Gastrocnemius medialis (tissue), 4 donors: ENCODE data around the gene UBA1. TPM values are rescaled to one million over a fixed set of nuclear protein-coding genes. Genes with fewer than 3 reads are reported as not detected.

Source experiments
- ATAC-seq, 2 donors: fragments of 150-250 bp; one replicate each; pipeline ENCODE4 v1.9.1; 2016
- DNase-seq, 2 donors: peaks; one replicate each; pipeline ENCODE4 v3.0.0-alpha.2; 2019
- H3K27ac ChIP-seq, 4 donors: fragments of 200-600 bp; sonication (generic); 1 replicate in 1 of 4; 2 replicates in 3 of 4; pipeline ENCODE4 v1.5.1; 2016 to 2018; ENCODE audit warnings: mild to moderate bottlenecking in 2 of 4, moderate library complexity in 1 of 4
- H3K27me3 ChIP-seq, 3 donors: fragments of 200-600 bp; sonication (generic) in 2 of 3; 1 replicate in 1 of 3; 2 replicates in 2 of 3; pipeline versions ENCODE4 v1.5.1 to v1.6.0; 2016 to 2019; ENCODE audit warnings: mild to moderate bottlenecking in 1 of 3, moderate library complexity in 1 of 3
- H3K36me3 ChIP-seq, 2 donors: fragments of 200-600 bp; sonication (generic) in 1 of 2; one replicate each; pipeline ENCODE4 v1.5.1; 2017 to 2018
- H3K4me1 ChIP-seq, 2 donors: fragments of 200-600 bp; sonication (generic) in 1 of 2; one replicate each; pipeline ENCODE4 v1.5.1; 2016 to 2017; ENCODE audit warnings: mild to moderate bottlenecking in 2 of 2
- H3K4me3 ChIP-seq, 4 donors: fragments of 200-600 bp; sonication (generic) in 3 of 4; 1 replicate in 1 of 4; 2 replicates in 3 of 4; pipeline ENCODE4 v1.5.1; 2016 to 2019; ENCODE audit warnings: mild to moderate bottlenecking in 2 of 4
- H3K9me3 ChIP-seq, 3 donors: fragments of 200-600 bp; sonication (generic) in 2 of 3; 1 replicate in 1 of 3; 2 replicates in 2 of 3; pipeline ENCODE4 v1.5.1; 2016 to 2019
- CTCF ChIP-seq, 5 experiments: fragments of 450-650 bp in 3 of 5; fragments of 200-600 bp in 2 of 5; sonication (generic) in 2 of 5; IDR thresholded peaks in 4 of 5; conservative IDR thresholded peaks in 1 of 5; 1 replicate in 4 of 5; 2 replicates in 1 of 5; pipeline ENCODE4 v1.5.1; 2016 to 2019; ENCODE audit warnings: antibody characterized with exemption in 5 of 5, mild to moderate bottlenecking in 3 of 5, moderate library complexity in 3 of 5
- POLR2A ChIP-seq, 2 donors: fragments of 450-650 bp; IDR thresholded peaks; one replicate each; pipeline ENCODE4 v1.6.1; 2017; ENCODE audit warnings: antibody characterized with exemption in 2 of 2, mild to moderate bottlenecking in 2 of 2, moderate library complexity in 2 of 2
- in situ Hi-C, 4 donors: fragments of 200-750 bp; cut with MboI; loops; one replicate each; pipeline versions ENCODE4 v1.15.0 to v1.8.0; 2017; ENCODE audit warnings: low sequenced_read_pairs in 4 of 4
- intact Hi-C: fragments of 100-400 bp; cut with DNase I; formaldehyde crosslinking; loops from one replicate; pipeline ENCODE4 v1.15.1; 2023; ENCODE audit warnings: low total_unique reads
- total RNA-seq, 4 donors: library from RNA; depleted of rRNA; stranded (reverse); fragments of >200 nt; gene quantifications; one replicate each; pipeline versions ENCODE4 v1.1.0 to v1.2.3, GENCODE V29; 2016

UBA1 gene
- total RNA-seq, 4 donors from 2014 or later = 113 to 181 (median 162) TPM

GRCh38 chrX:47204970-47205369 is 11.3 kb downstream of the UBA1 start:
- no peak overlapping the region for H3K4me3 ChIP-seq
- no peaks in the 10 kb centered on the region for H3K9me3 ChIP-seq
- H3K36me3 ChIP-seq = peaks cover 6 to 98% of the 10 kb centered on the region in 2 donors
- TF ChIP-seq POLR2A (IDR thresholded peaks at IDR 0.05) (no peak), CTCF (IDR thresholded peaks at IDR 0.05 in 4 of 5, conservative IDR thresholded peaks at IDR 0.05 in 1 of 5) (no peak)
- in situ Hi-C loops = loop anchor here in 2 of 4 donors (25.0 kb wide), 2 partner anchors 307 to 332 kb away; no protein-coding TSS in a partner anchor
- intact Hi-C loops = no loop called here
- no peak overlapping the region for H3K27ac ChIP-seq
- no peak for DNase-seq
- H3K4me1 ChIP-seq = peaks cover 0 to 5% of the 10 kb centered on the region in 2 donors
- no peak for ATAC-seq
- no peaks in the 10 kb centered on the region for H3K27me3 ChIP-seq

- intact Hi-C loops = no loop called here
- peaks cover 0 to 5% of the 10 kb centered on the region in 2 donors for H3K4me1 ChIP-seq
- no peak overlapping the region for H3K4me3 ChIP-seq
- TF ChIP-seq CTCF (IDR thresholded peaks at IDR 0.05 in 4 of 5, conservative IDR thresholded peaks at IDR 0.05 in 1 of 5) = no peak
- no peak for TF ChIP-seq POLR2A (IDR thresholded peaks at IDR 0.05)
- no peak for ATAC-seq
- in situ Hi-C loops = loop anchor here in 2 of 4 donors (25.0 kb wide), 2 partner anchors 306 to 331 kb away; no protein-coding TSS in a partner anchor
- no peaks in the 10 kb centered on the region for H3K27me3 ChIP-seq
- H3K36me3 ChIP-seq = peaks cover 6 to 98% of the 10 kb centered on the region in 2 donors
- H3K27ac ChIP-seq = no peak overlapping the region
- H3K9me3 ChIP-seq = no peaks in the 10 kb centered on the region
- DNase-seq = no peak
Measured at GRCh38 chrX:47206316-47206715, 12.7 kb downstream of the UBA1 start.

- no peak for ATAC-seq
- no peak for TF ChIP-seq CTCF (IDR thresholded peaks at IDR 0.05 in 4 of 5, conservative IDR thresholded peaks at IDR 0.05 in 1 of 5)
- no peak for TF ChIP-seq POLR2A (IDR thresholded peaks at IDR 0.05)
- Histone ChIP-seq H3K9me3 (no peaks in the 10 kb centered on the region), H3K4me3 (no peak overlapping the region), H3K27me3 (no peaks in the 10 kb centered on the region), H3K36me3 (peaks cover 10 to 98% of the 10 kb centered on the region in 2 donors), H3K4me1 (peaks cover 0 to 5% of the 10 kb centered on the region in 2 donors), H3K27ac (peak overlapping the region; percentile 74 to 84 (median 80))
- in situ Hi-C loops (loop anchor here in 2 of 4 donors (25.0 kb wide), 2 partner anchors 304 to 329 kb away; no protein-coding TSS in a partner anchor), intact Hi-C loops (no loop called here)
- no peak for DNase-seq
Measured at GRCh38 chrX:47208108-47208507, 14.5 kb downstream of the UBA1 start.

- ATAC-seq (peak; percentile 94), DNase-seq (peak; percentile 61 to 80)
- TF ChIP-seq CTCF (IDR thresholded peaks at IDR 0.05 in 4 of 5, conservative IDR thresholded peaks at IDR 0.05 in 1 of 5) = no peak
- TF ChIP-seq POLR2A (IDR thresholded peaks at IDR 0.05) = no peak
- Histone ChIP-seq H3K27me3 (no peaks in the 10 kb centered on the region), H3K4me3 (no peak overlapping the region), H3K9me3 (no peaks in the 10 kb centered on the region), H3K27ac (peak overlapping the region; percentile 74 to 84 (median 80)), H3K36me3 (peaks cover 6 to 100% of the 10 kb centered on the region in 2 donors), H3K4me1 (peaks cover 0 to 5% of the 10 kb centered on the region in 2 donors)
- in situ Hi-C loops (loop anchor here in 2 of 4 donors (25.0 kb wide), 2 partner anchors 303 to 328 kb away; no protein-coding TSS in a partner anchor), intact Hi-C loops (no loop called here)
Measured at GRCh38 chrX:47209508-47210238, 16.0 kb downstream of the UBA1 start.
